GM12872 (cell line): ENCODE measurements around the gene DDOST.

Experiments
- TF ChIP-seq, protein P1 (sequence below): IDR thresholded peaks from 3 replicates; pipeline ENCODE4 v1.5.1; 2011; ENCODE audit warnings: low read depth, mild to moderate bottlenecking, low read length, moderate library complexity; ENCODE audit not compliant: insufficient read depth

Gene DDOST

DNA sequence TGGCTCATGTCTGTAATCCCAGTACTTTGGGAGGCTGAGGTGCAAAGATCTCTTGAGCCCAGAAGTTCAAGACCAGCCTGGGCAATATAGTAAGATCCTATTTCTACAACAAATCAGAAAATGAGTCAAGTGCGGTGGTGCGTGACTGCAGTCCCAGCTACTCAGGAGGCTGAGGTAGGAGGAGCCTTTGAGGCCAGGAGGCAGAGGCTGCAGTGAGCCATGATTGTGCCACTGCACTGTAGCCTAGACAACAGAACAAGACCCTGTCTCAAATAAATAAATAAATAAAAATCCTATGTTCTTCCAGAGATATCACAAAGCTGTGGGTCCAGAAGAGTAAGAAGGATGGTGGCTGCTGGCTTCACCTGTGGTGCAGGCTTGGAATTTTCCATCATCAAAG lies 50.2 kb downstream of the DDOST start:
- TF ChIP-seq, protein P1, sequence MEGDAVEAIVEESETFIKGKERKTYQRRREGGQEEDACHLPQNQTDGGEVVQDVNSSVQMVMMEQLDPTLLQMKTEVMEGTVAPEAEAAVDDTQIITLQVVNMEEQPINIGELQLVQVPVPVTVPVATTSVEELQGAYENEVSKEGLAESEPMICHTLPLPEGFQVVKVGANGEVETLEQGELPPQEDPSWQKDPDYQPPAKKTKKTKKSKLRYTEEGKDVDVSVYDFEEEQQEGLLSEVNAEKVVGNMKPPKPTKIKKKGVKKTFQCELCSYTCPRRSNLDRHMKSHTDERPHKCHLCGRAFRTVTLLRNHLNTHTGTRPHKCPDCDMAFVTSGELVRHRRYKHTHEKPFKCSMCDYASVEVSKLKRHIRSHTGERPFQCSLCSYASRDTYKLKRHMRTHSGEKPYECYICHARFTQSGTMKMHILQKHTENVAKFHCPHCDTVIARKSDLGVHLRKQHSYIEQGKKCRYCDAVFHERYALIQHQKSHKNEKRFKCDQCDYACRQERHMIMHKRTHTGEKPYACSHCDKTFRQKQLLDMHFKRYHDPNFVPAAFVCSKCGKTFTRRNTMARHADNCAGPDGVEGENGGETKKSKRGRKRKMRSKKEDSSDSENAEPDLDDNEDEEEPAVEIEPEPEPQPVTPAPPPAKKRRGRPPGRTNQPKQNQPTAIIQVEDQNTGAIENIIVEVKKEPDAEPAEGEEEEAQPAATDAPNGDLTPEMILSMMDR: no peak

- TF ChIP-seq, protein P1: no peak
These were observed 51.6 kb downstream of the DDOST start for GRCh38 chr1:20609541-20609940.

- TF ChIP-seq, protein P1: no peak
These were observed 56.5 kb downstream of the DDOST start for GRCh38 chr1:20604678-20605077.

- TF ChIP-seq, protein P1: no peak
These were observed 57.4 kb downstream of the DDOST start for GRCh38 chr1:20603504-20604464.

- TF ChIP-seq, protein P1: no peak
These were observed 58.2 kb downstream of the DDOST start for GRCh38 chr1:20602851-20603450.
